HG03139 (cell line): ENCODE data around the gene AGBL1.
"Not testable (repeated sequence)": the region's sequence is repeated elsewhere in the genome, so short reads cannot be mapped to it uniquely, and the experiment has no call there.

Experiments
- ATAC-seq: cut with Tn5 transposase; IDR thresholded peaks from one replicate; pipeline ENCODE4 v1.9.1; 2021; ENCODE audit not compliant: unreplicated experiment

The AGBL1 gene

DNA sequence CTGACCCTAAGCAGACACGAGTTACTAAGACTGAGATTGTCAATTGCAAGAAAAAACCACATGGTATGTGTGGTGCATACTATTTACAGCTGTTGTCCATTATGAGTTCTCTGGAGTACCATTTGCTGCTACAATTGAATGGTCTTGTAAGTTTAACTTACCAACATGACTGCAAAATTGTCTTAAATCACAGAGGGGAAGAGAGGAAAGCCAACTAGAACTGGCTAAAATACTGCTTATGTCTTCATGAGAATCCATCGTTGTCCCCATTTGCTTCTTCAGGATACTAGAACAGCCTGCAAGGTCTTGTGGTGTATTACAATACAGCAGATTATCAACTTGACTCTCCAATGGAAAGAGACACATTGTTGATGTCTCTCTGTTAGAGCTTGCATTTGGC is 313.2 kb downstream of the AGBL1 start:
- ATAC-seq: no peak

GRCh38 chr15:86394866-86395265 is 315.2 kb downstream of the AGBL1 start:
- ATAC-seq: no peak

DNA sequence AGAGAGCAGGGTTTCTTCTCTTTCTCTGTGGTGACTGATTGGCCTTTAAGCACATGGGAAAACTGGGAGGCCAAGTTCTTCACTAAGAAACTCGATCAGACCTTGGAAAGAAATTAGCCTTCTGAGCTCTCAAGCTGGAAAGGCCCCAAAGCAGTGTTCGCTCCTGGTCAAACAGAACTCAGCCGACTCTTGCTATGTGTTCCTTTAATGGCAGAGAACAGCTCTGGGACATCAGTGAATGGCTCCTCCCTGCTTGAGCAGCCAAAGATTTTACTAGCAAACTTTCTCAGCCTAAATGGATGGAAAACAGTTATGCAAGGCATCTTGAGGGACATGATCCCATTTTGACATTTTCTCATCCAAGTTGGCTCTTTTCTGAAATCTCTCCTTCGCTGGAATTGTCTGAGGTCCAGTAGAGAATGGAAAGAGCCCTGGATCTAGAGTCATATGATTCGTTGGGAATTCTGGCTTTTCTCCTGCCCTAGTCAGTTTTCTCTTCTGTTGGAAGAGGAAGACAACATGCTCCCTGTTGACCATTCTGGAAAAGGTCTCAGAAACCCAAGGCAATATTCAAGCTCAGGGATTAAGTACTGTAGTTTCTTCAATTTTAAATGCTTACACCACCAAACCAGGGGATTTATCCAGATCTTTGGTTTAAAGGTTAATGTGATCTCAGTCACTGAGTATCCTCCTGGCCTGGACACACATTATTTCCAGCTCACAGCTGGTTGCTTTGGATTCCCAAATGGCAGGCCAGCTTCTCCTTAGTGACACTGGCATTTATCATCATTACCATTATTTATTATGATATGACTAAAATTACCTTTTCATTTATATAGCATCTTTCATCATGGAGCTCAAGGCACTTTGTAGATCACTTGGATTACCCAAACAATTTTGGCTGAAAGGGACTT is 319.6 kb downstream of the AGBL1 start:
- ATAC-seq: no peak

DNA sequence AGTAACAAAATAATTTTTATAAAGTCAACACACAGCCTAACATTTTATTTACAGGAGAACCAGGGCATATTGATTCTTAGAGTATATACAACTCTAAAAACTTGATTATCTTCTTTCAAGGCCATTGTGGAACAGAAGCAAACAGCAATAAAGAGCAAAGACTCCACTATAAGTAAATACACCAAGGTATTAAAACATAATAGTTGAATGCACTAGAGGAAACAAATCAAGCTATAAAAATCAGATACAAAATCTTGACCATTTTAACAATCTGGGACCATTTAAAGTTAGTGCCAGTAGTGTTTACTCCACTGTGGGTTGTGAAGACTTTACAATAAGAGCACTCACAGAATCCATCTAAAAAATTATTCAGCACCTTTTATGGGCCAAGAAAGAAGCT is 323.6 kb downstream of the AGBL1 start:
- ATAC-seq: no peak

GRCh38 chr15:86403914-86404583 is 324.4 kb downstream of the AGBL1 start:
- ATAC-seq: no peak

- no peak for ATAC-seq
Measured at GRCh38 chr15:86408261-86408660, 328.6 kb downstream of the AGBL1 start.

GRCh38 chr15:86411916-86412315 is 332.2 kb downstream of the AGBL1 start:
- ATAC-seq: no peak

GRCh38 chr15:86413191-86413590 is 333.5 kb downstream of the AGBL1 start:
- ATAC-seq: no peak

- ATAC-seq: no peak
Measured at GRCh38 chr15:86425746-86426145, 346.1 kb downstream of the AGBL1 start.

- ATAC-seq: no peak
Measured at GRCh38 chr15:86432861-86433260, 353.2 kb downstream of the AGBL1 start.

GRCh38 chr15:86433983-86434382 is 354.3 kb downstream of the AGBL1 start:
- no peak for ATAC-seq

- ATAC-seq: no peak
Measured at GRCh38 chr15:86439614-86440013, 359.9 kb downstream of the AGBL1 start.

DNA sequence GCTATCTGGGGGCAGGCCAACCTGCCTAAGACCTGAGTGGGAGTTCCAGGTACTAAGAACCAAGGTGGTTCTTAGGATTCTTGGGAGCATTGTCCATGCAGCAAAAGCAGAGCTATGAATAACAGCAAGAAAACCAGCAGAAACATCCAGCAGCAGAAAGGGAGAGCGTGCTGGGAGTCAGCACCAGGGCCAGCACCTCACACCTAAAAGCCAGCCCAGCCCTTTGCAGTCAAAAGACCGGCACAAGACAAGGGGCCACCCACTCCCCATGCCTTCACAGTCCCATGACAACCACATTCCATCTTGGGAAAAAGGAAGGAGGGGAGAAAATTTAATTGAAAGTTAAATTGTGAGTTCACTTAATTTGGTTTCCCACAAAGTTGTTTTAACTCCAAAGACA is 364.9 kb downstream of the AGBL1 start:
- no peak for ATAC-seq

GRCh38 chr15:86445579-86446252 is 366.0 kb downstream of the AGBL1 start:
- no peak for ATAC-seq

- ATAC-seq: no peak
Measured at GRCh38 chr15:86446253-86446640, 366.6 kb downstream of the AGBL1 start.

DNA sequence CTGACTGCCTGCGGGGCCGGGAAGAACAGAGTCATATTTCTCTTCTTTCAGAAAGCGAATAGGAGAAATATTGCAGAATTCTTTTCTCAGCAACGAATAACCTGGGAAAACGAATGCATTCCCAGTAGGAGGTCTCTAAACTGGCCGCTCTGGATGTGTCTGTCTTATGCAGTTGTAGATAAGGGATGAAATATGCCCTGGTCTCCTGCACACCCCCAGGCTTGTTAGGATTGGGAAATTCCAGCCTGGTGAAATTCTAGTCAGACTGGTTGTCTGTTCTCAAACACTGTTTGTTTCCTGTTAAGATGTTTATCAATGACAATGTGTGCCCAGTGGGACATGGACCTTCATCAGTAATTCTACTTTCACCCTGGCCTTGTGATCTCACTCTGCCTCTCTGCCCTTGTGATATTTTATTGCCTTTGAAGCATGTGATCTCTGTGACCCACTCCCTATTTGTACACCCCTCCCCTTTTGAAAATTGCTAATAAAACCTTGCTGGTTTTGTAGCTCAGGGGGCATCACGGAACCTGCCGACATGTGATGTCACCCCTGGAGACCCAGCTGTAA is 385.9 kb downstream of the AGBL1 start:
- ATAC-seq: not testable (repeated sequence)

DNA sequence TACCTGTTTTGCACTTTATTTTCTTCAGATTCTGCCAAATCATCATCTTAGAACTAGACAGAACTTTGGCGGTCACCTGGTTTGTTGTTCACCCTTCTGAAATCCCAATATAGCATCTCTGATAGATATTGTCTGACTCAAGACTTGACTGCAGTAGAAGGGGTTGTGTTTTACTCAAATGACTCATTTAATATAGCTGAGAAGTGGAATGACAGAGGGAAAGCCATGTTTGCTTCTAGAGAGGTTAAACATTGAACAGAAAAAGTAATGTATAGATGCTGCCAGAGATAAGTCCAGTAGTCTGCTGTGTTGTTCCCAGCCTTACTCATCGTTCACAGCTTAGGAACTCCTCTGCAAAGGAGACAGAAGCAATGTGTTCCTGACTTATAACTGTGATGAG is 402.0 kb downstream of the AGBL1 start:
- ATAC-seq: no peak

- no peak for ATAC-seq
Measured at GRCh38 chr15:86483936-86484335, 404.3 kb downstream of the AGBL1 start.

DNA sequence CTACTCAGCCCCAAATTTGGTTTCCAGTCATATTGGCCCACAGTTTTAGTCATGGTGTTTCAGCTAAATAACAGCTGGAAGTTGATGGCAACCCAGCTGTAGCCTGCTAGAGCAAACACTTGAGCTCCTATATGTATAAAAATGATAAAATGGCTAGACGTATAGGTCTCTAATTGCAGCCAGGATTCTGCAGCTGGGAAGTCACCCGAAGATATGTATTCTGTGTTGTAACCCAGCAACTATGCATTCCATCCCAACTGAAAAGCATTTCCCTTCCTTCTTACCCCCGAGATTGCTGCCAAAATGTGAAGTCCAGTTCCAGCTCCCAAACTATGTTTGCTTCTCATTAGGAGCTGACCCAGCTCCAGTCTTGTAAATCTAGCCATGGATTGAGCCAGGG is 408.4 kb downstream of the AGBL1 start:
- no peak for ATAC-seq

DNA sequence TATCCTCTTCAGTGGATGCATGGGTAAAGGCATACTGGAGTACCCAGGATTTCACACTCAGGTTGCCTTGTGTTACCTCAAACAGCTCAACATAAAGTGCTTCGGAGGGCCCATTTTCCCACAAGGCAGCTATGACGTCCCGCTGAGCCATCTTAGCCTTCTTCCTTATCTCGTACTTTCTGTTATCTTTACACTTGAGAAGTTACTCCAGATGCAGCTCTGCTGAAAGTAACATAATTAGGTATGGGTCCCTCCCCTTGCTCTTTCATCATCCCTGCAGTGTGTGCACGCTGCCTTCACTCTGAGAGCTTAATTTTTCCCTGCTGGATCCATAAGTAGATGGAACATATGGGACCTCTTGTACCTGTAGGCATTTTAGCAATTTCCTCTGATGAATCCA is 410.3 kb downstream of the AGBL1 start:
- no peak for ATAC-seq

- ATAC-seq: no peak
Measured at GRCh38 chr15:86491118-86491517, 411.4 kb downstream of the AGBL1 start.
